HEK293 (cell line): ENCODE results near the gene PHGDH.

Source experiments
- CTCF ChIA-PET: fragments of 350-600 bp; formaldehyde crosslinking; extraction: SDS; loops from one replicate; lab custom pipeline; 2021; ENCODE audit warnings: antibody characterized with exemption; lab: Yijun Ruan, JAX
- POLR2A ChIA-PET: fragments of 300-600 bp; formaldehyde crosslinking; extraction: SDS; loops from one replicate; lab custom pipeline; 2020; ENCODE audit warnings: antibody characterized with exemption, inconsistent platforms; lab: Yijun Ruan, JAX
- H3K27ac ChIP-seq: fragments of 200-500 bp; sonication (Bioruptor generic); 2 replicates; pipeline ENCODE4 v1.5.1; 2014; ENCODE audit warnings: low read depth, low read length, control low read depth, inconsistent platforms; ENCODE audit errors: extremely low read depth
- H3K36me3 ChIP-seq, 2 experiments: fragments of 200-500 bp in 1 of 2; sonication (Bioruptor generic) in 1 of 2; 1 replicate in 1 of 2; 2 replicates in 1 of 2; pipeline ENCODE4 v1.5.1; 2014 to 2017; ENCODE audit warnings: inconsistent platforms in 2 of 2, low read length in 2 of 2; ENCODE audit not compliant: control insufficient read depth in 2 of 2, insufficient read depth in 1 of 2
- H3K4me1 ChIP-seq: fragments of 200-500 bp; sonication (Bioruptor generic); 2 replicates; pipeline ENCODE4 v1.5.1; 2014; ENCODE audit warnings: mild to moderate bottlenecking, low read length, inconsistent platforms; ENCODE audit not compliant: control insufficient read depth, insufficient read depth
- H3K4me3 ChIP-seq: 2 replicates; pipeline ENCODE4 v1.5.1; 2011; ENCODE audit warnings: low read depth, mild to moderate bottlenecking, control low read depth, low read length, moderate library complexity
- H3K9me3 ChIP-seq: fragments of 200-500 bp; sonication (Bioruptor generic); 2 replicates; pipeline ENCODE4 v1.5.1; 2014; ENCODE audit warnings: low read depth, low read length, inconsistent platforms; ENCODE audit not compliant: control insufficient read depth, insufficient read depth
- BCL11B ChIP-seq: fragments of 450-650 bp; formaldehyde crosslinking; IDR thresholded peaks from 2 replicates; pipeline ENCODE4 v1.5.1; 2016; ENCODE audit warnings: low read depth, missing biosample characterization, missing genetic modification characterization
- EGR2 ChIP-seq: fragments of 450-650 bp; formaldehyde crosslinking; IDR thresholded peaks from 2 replicates; pipeline ENCODE4 v1.5.1; 2016; ENCODE audit warnings: low read depth, missing biosample characterization, missing genetic modification characterization
- MZF1 ChIP-seq: fragments of 450-650 bp; formaldehyde crosslinking; IDR thresholded peaks from 2 replicates; pipeline ENCODE4 v1.5.1; 2017; ENCODE audit warnings: missing biosample characterization, missing genetic modification characterization, borderline replicate concordance
- OSR2 ChIP-seq: fragments of 450-650 bp; formaldehyde crosslinking; IDR thresholded peaks from 2 replicates; pipeline ENCODE4 v1.5.1; 2016; ENCODE audit warnings: missing biosample characterization, missing genetic modification characterization
- PRDM1 ChIP-seq: fragments of 450-650 bp; formaldehyde crosslinking; IDR thresholded peaks from 2 replicates; pipeline ENCODE4; 2016; ENCODE audit warnings: missing biosample characterization, missing genetic modification characterization
- REST ChIP-seq: fragments of 450-650 bp; formaldehyde crosslinking; IDR thresholded peaks from 2 replicates; pipeline ENCODE4 v1.5.1; 2016; ENCODE audit warnings: missing biosample characterization, missing genetic modification characterization
- ZFHX2 ChIP-seq: fragments of 450-650 bp; formaldehyde crosslinking; conservative IDR thresholded peaks from 2 replicates; pipeline ENCODE4 v1.5.1; 2016; ENCODE audit warnings: missing biosample characterization, missing genetic modification characterization
- ZFP69B ChIP-seq: fragments of 450-650 bp; formaldehyde crosslinking; IDR thresholded peaks from 2 replicates; pipeline ENCODE4 v1.5.1; 2016; ENCODE audit warnings: missing biosample characterization, missing genetic modification characterization
- ZIC2 ChIP-seq: fragments of 450-650 bp; formaldehyde crosslinking; IDR thresholded peaks from 2 replicates; pipeline ENCODE4 v1.5.1; 2016; ENCODE audit warnings: missing biosample characterization, missing genetic modification characterization
- ZNF19 ChIP-seq: fragments of 450-650 bp; formaldehyde crosslinking; IDR thresholded peaks from 2 replicates; pipeline ENCODE4; 2016; ENCODE audit warnings: missing biosample characterization, missing genetic modification characterization, low read depth
- ZNF211 ChIP-seq: fragments of 450-650 bp; formaldehyde crosslinking; IDR thresholded peaks from 2 replicates; pipeline ENCODE4 v1.5.1; 2016; ENCODE audit warnings: low read depth, missing biosample characterization, missing genetic modification characterization
- ZNF214 ChIP-seq: fragments of 450-650 bp; formaldehyde crosslinking; IDR thresholded peaks from 2 replicates; pipeline ENCODE4 v1.5.1; 2017; ENCODE audit warnings: missing biosample characterization, mild to moderate bottlenecking, missing genetic modification characterization, borderline replicate concordance
- ZNF23 ChIP-seq: fragments of 450-650 bp; formaldehyde crosslinking; IDR thresholded peaks from 2 replicates; pipeline ENCODE4 v1.5.1; 2016; ENCODE audit warnings: missing biosample characterization, missing genetic modification characterization, borderline replicate concordance
- ZNF26 ChIP-seq: fragments of 450-650 bp; formaldehyde crosslinking; IDR thresholded peaks from 2 replicates; pipeline ENCODE4 v1.5.1; 2016; ENCODE audit warnings: missing biosample characterization, missing genetic modification characterization
- ZNF394 ChIP-seq: fragments of 450-650 bp; formaldehyde crosslinking; IDR thresholded peaks from 2 replicates; pipeline ENCODE4 v1.5.1; 2016; ENCODE audit warnings: missing biosample characterization, missing genetic modification characterization, mild to moderate bottlenecking, moderate library complexity, borderline replicate concordance
- ZNF449 ChIP-seq: fragments of 450-650 bp; formaldehyde crosslinking; IDR thresholded peaks from 2 replicates; pipeline ENCODE4 v1.5.1; 2017; ENCODE audit warnings: missing biosample characterization, mild to moderate bottlenecking, missing genetic modification characterization, moderate library complexity
- ZNF501 ChIP-seq: fragments of 450-650 bp; formaldehyde crosslinking; IDR thresholded peaks from 2 replicates; pipeline ENCODE4 v1.5.1; 2016; ENCODE audit warnings: missing biosample characterization, missing genetic modification characterization
- ZNF510 ChIP-seq: fragments of 450-650 bp; formaldehyde crosslinking; IDR thresholded peaks from 2 replicates; pipeline ENCODE4 v1.5.1; 2018; ENCODE audit warnings: mild to moderate bottlenecking, missing genetic modification characterization, missing biosample characterization; ENCODE audit not compliant: insufficient replicate concordance
- ZNF585B ChIP-seq: fragments of 450-650 bp; formaldehyde crosslinking; IDR thresholded peaks from 2 replicates; pipeline ENCODE4 v1.5.1; 2016; ENCODE audit warnings: missing biosample characterization, missing genetic modification characterization
- ZNF692 ChIP-seq: fragments of 450-650 bp; formaldehyde crosslinking; IDR thresholded peaks from 2 replicates; pipeline ENCODE4 v1.5.1; 2016; ENCODE audit warnings: missing biosample characterization, missing genetic modification characterization
- ZNF747 ChIP-seq: fragments of 450-650 bp; formaldehyde crosslinking; IDR thresholded peaks from 2 replicates; pipeline ENCODE4 v1.5.1; 2016; ENCODE audit warnings: missing biosample characterization, missing genetic modification characterization

Gene PHGDH

GRCh38 chr1:119773711-119774241 lies 62.0 kb downstream of the PHGDH start (continued):
- TF ChIP-seq ZFP69B (tag by site-specific recombination) (no peak), PRDM1 (peak; percentile 77), ZIC2 (tag by site-specific recombination) (peak; percentile 10; the same call in 1 of the 2 replicates), ZNF19 (tag by site-specific recombination) (no peak), ZNF23 (tag by site-specific recombination) (no peak), ZNF211 (tag by site-specific recombination) (no peak), OSR2 (tag by site-specific recombination) (peak; percentile 76), ZNF692 (no peak), MZF1 (peak; percentile 99; the same call in 1 of the 2 replicates), BCL11B (no peak)

- TF ChIP-seq EGR2 (tag by site-specific recombination) (peak; percentile 29; the same call in 1 of the 2 replicates), ZNF394 (tag by site-specific recombination) (no peak), ZNF26 (tag by site-specific recombination) (no peak), ZNF585B (tag by site-specific recombination) (no peak), ZNF747 (tag by site-specific recombination) (no peak), ZFHX2 (tag by site-specific recombination) (peak; percentile 24; the same call in 1 of the 2 replicates), ZNF214 (tag by site-specific recombination) (no peak), ZNF510 (tag by site-specific recombination) (no peak), ZNF449 (0 out of 2 replicates have a peak, but pooled peaks have one; percentile 44), REST (no peak), ZNF501 (tag by site-specific recombination) (no peak)
- no peaks in the 10 kb centered on the region for H3K9me3 ChIP-seq
- ChIA-PET POLR2A (no interaction called here), CTCF (interaction anchor here (0.7 kb wide), 1 partner anchor 1703 kb away, joined by 5 read pairs; no protein-coding TSS in a partner anchor)
- H3K27ac ChIP-seq: no peak overlapping the region
- H3K4me3 ChIP-seq: no peak overlapping the region
- H3K36me3 ChIP-seq: no peaks in the 10 kb centered on the region
- peaks cover 7% of the 10 kb centered on the region; the same call in 1 of the 2 replicates for H3K4me1 ChIP-seq
Measured at GRCh38 chr1:119774746-119775490, 63.2 kb downstream of the PHGDH start.
